K562 (cell line): ENCODE results near the gene LMAN2. TPM values are rescaled to one million over a fixed set of nuclear protein-coding genes. Genes with fewer than 3 reads are reported as not detected.

Source experiments
- ATF1 ChIP-seq, 2 experiments: fragments of 450-650 bp in 1 of 2; IDR thresholded peaks; 2 replicates each; pipeline ENCODE4 v1.6.1; 2016; ENCODE audit warnings: missing compliant biosample characterization in 1 of 2, missing genetic modification characterization in 1 of 2
- ATF6 ChIP-seq: sonication (generic); formaldehyde crosslinking; IDR thresholded peaks from 2 replicates; pipeline ENCODE4 v1.4.0; 2020; ENCODE audit warnings: mild to moderate bottlenecking, missing genetic modification reagents
- BACH1 ChIP-seq: fragments of 200-800 bp; sonication (Bioruptor generic); IDR thresholded peaks from 2 replicates; pipeline ENCODE4 v1.6.1; 2016; ENCODE audit warnings: missing genetic modification characterization, missing compliant biosample characterization
- CHD4 ChIP-seq: fragments of 200-600 bp; sonication (generic); IDR thresholded peaks from 3 replicates; pipeline ENCODE4 v1.6.1; 2012; ENCODE audit warnings: low read depth, mild to moderate bottlenecking, mixed read lengths, low read length, inconsistent platforms; ENCODE audit not compliant: insufficient read depth, insufficient replicate concordance, poor library complexity, severe bottlenecking
- HDAC1 ChIP-seq, 2 experiments: fragments of 450-650 bp; IDR thresholded peaks; 2 replicates each; pipeline ENCODE4 v1.6.1; 2016 to 2017; ENCODE audit warnings: inconsistent platforms in 1 of 2, mild to moderate bottlenecking in 1 of 2, moderate library complexity in 1 of 2
- HOMEZ ChIP-seq: fragments of 250-450 bp; sonication (Bioruptor Pico); IDR thresholded peaks from 2 replicates; pipeline ENCODE4 v1.4.0; 2020; ENCODE audit warnings: mild to moderate bottlenecking, moderate library complexity
- NFIC ChIP-seq: fragments of 450-650 bp; IDR thresholded peaks from 2 replicates; pipeline ENCODE4 v1.6.1; 2017; ENCODE audit warnings: mild to moderate bottlenecking, inconsistent platforms
- RBM34 ChIP-seq: fragments of 200-400 bp; formaldehyde crosslinking; IDR thresholded peaks from 2 replicates; pipeline ENCODE4 v1.6.1; 2018; ENCODE audit warnings: low read length, borderline replicate concordance; ENCODE audit not compliant: insufficient read depth
- SMAD4 ChIP-seq: fragments of 250-450 bp; sonication (Bioruptor Pico); conservative IDR thresholded peaks from 2 replicates; pipeline ENCODE4 v1.8.0; 2021; ENCODE audit warnings: inconsistent platforms, mild to moderate bottlenecking, moderate library complexity
- SNAPC5 ChIP-seq: fragments of 250-450 bp; sonication (Bioruptor Pico); IDR thresholded peaks from 2 replicates; pipeline ENCODE4 v1.8.0; 2021; ENCODE audit warnings: moderate library complexity, mild to moderate bottlenecking, inconsistent platforms
- SRF ChIP-seq, 2 experiments: fragments of 250-450, 450-650 bp in 1 of 2; sonication (Bioruptor Pico) in 1 of 2; sonication (generic) in 1 of 2; formaldehyde crosslinking; IDR thresholded peaks; 2 replicates each; pipeline versions ENCODE4 v1.5.0 to v1.5.1; 2020 to 2022; ENCODE audit warnings: mild to moderate bottlenecking in 1 of 2, missing genetic modification reagents in 1 of 2
- SUPT5H ChIP-seq: fragments of 450-650 bp; IDR thresholded peaks from 2 replicates; pipeline ENCODE4 v1.6.1; 2016
- TARDBP ChIP-seq: fragments of 450-650 bp; IDR thresholded peaks from 2 replicates; pipeline ENCODE4 v1.6.1; 2016
- TBP ChIP-seq: optimal IDR thresholded peaks from 2 replicates; pipeline ENCODE3; 2011; ENCODE audit warnings: low read depth, low read length, improper control_type of control experiment
- UBTF ChIP-seq, 2 experiments: IDR thresholded peaks; 2 replicates each; pipeline ENCODE4 v1.6.1; 2012; ENCODE audit warnings: improper control_type of control experiment in 2 of 2, low read depth in 2 of 2, low read length in 2 of 2, borderline replicate concordance in 1 of 2
- ZBTB1 ChIP-seq: sonication (generic); formaldehyde crosslinking; IDR thresholded peaks from 2 replicates; pipeline ENCODE4 v1.8.1; 2023; ENCODE audit warnings: missing genetic modification reagents, low read depth, mild to moderate bottlenecking, borderline replicate concordance
- ZBTB12 ChIP-seq: fragments of 250-450 bp; sonication (Bioruptor Pico); IDR thresholded peaks from 2 replicates; pipeline ENCODE4 v1.4.0; 2020
- ZNF76 ChIP-seq: fragments of 250-450 bp; sonication (Bioruptor Pico); IDR thresholded peaks from 2 replicates; pipeline ENCODE4 v1.4.0; 2020; ENCODE audit warnings: mild to moderate bottlenecking, moderate library complexity, borderline replicate concordance
- polyA plus RNA-seq, 8 experiments: library from polyadenylated mRNA; depleted of rRNA in 4 of 8; stranded (reverse) in 5 of 8; unstranded in 3 of 8; fragments of >200 nt; fragmentation: Nextera tagmentation in 2 of 8; fragmentation: Illumina TruSeq in 1 of 8; extraction: Ambion mirVana in 2 of 8; extraction: Trizol in 1 of 8; gene quantifications; 2 replicates each; pipeline versions ENCODE4 v1.2.1 to v1.2.3, GENCODE V29; 2011 to 2014; ENCODE audit warnings: inconsistent platforms in 1 of 8, missing spikeins in 1 of 8
- total RNA-seq, 7 experiments: library from RNA; depleted of rRNA in 6 of 7; stranded (reverse); fragments of >200 nt in 6 of 7; fragmentation: Illumina TruSeq in 2 of 7; extraction: Trizol in 2 of 7; gene quantifications; 2 replicates each; pipeline versions ENCODE4 v1.2.1 to v1.2.3, GENCODE V29; 2011 to 2021; ENCODE audit warnings: low replicate concordance in 1 of 7

LMAN2 gene
- total and polyA plus RNA-seq, 9 of the 15 experiments (the other 6 are each of a cell fraction or from before 2014, with no cell fraction given): 2.7 to 254 (median 136) TPM

GRCh38 chr5:177377851-177378776 lies 26.6 kb upstream of the LMAN2 start (continued):
- peak; percentile 16; the same call in 1 of the 2 replicates for TF ChIP-seq SMAD4 (CRISPR knock-in tag)
- no peak for TF ChIP-seq ZBTB12
- TF ChIP-seq SNAPC5: no peak
- no peak for TF ChIP-seq SUPT5H
- TF ChIP-seq ATF1 (CRISPR knock-in tag; IDR thresholded peaks at IDR 0.05): no peak
- no peak for TF ChIP-seq ATF1 (tag; IDR thresholded peaks at IDR 0.05)
- TF ChIP-seq ZNF76 (CRISPR knock-in tag): no peak
- no peak for TF ChIP-seq RBM34
- TF ChIP-seq UBTF (IDR thresholded peaks at IDR 0.05; ENCODE audit: borderline replicate concordance in 1 of 2, low read depth in 2 of 2, low read length in 2 of 2): no peak
- TF ChIP-seq ZBTB1 (CRISPR knock-in tag): no peak
- TF ChIP-seq CHD4: no peak
- no peak for TF ChIP-seq TARDBP
- TF ChIP-seq ATF6 (CRISPR knock-in tag): no peak
- no peak for TF ChIP-seq TBP
- TF ChIP-seq HDAC1 (IDR thresholded peaks at IDR 0.05): no peak
- TF ChIP-seq SRF (CRISPR knock-in tag; IDR thresholded peaks at IDR 0.05): no peak
- no peak for TF ChIP-seq HOMEZ (CRISPR knock-in tag)
- no peak for TF ChIP-seq NFIC
- no peak for TF ChIP-seq BACH1 (tag)
